Colonic mucosa (tissue), 4 donors: Measurements from ENCODE around the gene CFAP100. TPM values are rescaled to one million over a fixed set of nuclear protein-coding genes. Genes with fewer than 3 reads are reported as not detected.

Source experiments
- DNase-seq: peaks from one replicate; pipeline ENCODE4 v3.0.0-alpha.2; 2020
- H3K27ac ChIP-seq: fragments of 200-600 bp; one replicate; pipeline ENCODE4 v1.8.0; 2021
- H3K27me3 ChIP-seq: fragments of 200-600 bp; one replicate; pipeline ENCODE4 v1.8.0; 2021
- H3K36me3 ChIP-seq: fragments of 200-600 bp; one replicate; pipeline ENCODE4 v1.8.0; 2021
- H3K4me1 ChIP-seq: fragments of 200-600 bp; one replicate; pipeline ENCODE4 v1.8.0; 2021; ENCODE audit warnings: mild to moderate bottlenecking
- H3K4me3 ChIP-seq: fragments of 200-600 bp; one replicate; pipeline ENCODE4 v1.8.0; 2021
- H3K9ac ChIP-seq, 2 donors: one replicate each; pipeline ENCODE4 v1.7.0; 2013; ENCODE audit warnings: control low read depth in 2 of 2, low read depth in 2 of 2, low read length in 2 of 2
- H3K9me3 ChIP-seq: fragments of 200-600 bp; one replicate; pipeline ENCODE4 v1.8.0; 2021
- intact Hi-C: fragments of 100-400 bp; cut with DNase I; formaldehyde crosslinking; loops from one replicate; pipeline ENCODE4 v1.14.1; 2022
- total RNA-seq, 2 donors: library from RNA; stranded (reverse); fragmentation: NEBNext Ultra II Directional in 1 of 2; extraction: Animal tissue kit (Norgen Biotek cat#: 25700) in 1 of 2; gene quantifications; one replicate each; pipeline ENCODE4 v1.2.1, GENCODE V29; 2021
- TF ChIP-seq, protein P1 (sequence below): fragments of 200-600 bp; IDR thresholded peaks from one replicate; pipeline ENCODE4 v1.8.0; 2022; ENCODE audit warnings: antibody characterized with exemption, mild to moderate bottlenecking
- donor health status: healthy.
- donor health status: DM: no; HTN: no; CAD: no.
- donor health status: DM: no; HTN: no; CAD: no.

The CFAP100 gene
- total RNA-seq, result not detected

DNA sequence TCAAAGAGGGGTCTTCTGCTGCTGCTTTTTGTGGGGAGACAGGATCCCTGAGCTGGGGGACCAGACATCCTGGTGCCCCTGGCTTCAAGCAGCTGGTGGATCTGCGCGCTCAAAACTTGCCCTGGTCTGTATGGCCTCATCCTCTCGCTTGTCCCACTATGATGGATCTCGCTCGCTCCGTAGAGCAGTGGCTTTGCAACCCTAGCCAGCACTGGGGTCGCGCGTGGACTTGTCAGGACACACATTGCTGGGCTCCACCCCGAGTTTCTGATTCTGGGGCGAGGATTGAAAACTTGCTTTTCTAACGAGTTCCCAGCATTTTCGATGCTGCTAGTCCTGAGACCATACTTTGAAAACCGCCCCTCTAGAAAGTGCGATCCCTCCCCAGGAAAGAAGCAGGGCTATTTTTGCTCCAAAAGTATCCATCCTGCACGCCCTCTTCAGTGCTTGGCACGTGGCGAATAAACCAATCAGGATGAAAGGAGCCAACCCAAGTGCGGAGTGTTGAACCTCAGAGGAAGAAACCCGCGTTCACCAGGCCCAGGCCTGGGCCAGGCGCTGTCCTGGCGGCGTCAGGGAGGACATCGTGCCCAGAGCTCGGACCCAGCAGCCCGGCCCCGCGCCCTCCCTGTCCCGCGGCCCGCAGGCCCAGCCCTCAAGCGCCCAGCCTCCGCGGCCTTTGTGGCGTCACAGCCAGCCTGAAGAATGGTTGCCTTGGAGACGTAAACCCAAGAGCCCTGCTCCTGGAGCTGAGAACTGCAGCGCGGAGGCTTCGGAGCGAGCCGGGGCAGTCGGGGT is at the start of gene CFAP100:
Gene CFAP100, plus strand, starts transcription at position 731 of the 798 bp plus-strand sequence. CDS start 1,092 bp downstream, outside the sequence.
- intact Hi-C loops, result no loop called here

DNA sequence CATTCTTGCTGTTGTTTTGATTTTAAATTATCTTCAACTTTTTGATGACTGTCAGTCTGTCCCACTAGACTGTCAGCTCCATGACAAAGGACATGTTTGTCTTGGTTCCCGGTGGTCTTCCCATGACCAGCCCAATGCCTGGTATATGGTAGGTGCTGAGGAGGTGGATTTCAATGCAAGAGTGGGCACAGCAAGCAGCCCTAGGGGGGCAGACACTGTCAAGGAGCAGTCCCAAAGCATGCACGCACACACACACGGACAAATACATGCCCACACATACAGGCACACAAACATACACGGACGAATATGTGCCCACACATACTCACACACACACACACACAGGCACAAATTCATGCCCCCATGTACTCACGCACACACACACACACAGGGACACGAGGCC is 49.5 kb upstream of the CFAP100 start:
- Histone ChIP-seq H3K27ac (no peak overlapping the region), H3K4me3 (no peak overlapping the region), H3K9ac (no peak overlapping the region), H3K4me1 (no peaks in the 10 kb centered on the region), H3K9me3 (no peaks in the 10 kb centered on the region), H3K36me3 (no peaks in the 10 kb centered on the region), H3K27me3 (no peaks in the 10 kb centered on the region)
- intact Hi-C loops, result no loop called here
- no peak for DNase-seq
- TF ChIP-seq, protein P1, sequence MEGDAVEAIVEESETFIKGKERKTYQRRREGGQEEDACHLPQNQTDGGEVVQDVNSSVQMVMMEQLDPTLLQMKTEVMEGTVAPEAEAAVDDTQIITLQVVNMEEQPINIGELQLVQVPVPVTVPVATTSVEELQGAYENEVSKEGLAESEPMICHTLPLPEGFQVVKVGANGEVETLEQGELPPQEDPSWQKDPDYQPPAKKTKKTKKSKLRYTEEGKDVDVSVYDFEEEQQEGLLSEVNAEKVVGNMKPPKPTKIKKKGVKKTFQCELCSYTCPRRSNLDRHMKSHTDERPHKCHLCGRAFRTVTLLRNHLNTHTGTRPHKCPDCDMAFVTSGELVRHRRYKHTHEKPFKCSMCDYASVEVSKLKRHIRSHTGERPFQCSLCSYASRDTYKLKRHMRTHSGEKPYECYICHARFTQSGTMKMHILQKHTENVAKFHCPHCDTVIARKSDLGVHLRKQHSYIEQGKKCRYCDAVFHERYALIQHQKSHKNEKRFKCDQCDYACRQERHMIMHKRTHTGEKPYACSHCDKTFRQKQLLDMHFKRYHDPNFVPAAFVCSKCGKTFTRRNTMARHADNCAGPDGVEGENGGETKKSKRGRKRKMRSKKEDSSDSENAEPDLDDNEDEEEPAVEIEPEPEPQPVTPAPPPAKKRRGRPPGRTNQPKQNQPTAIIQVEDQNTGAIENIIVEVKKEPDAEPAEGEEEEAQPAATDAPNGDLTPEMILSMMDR, result no peak

More for the DNA sequence above, at the start of gene CFAP100:
- DNase-seq, result no peak
- Histone ChIP-seq H3K36me3 (no peaks in the 10 kb centered on the region), H3K27ac (no peak within 1 kb of the TSS), H3K9me3 (no peaks in the 10 kb centered on the region), H3K4me1 (no peaks in the 10 kb centered on the region), H3K9ac (peak within 1 kb of the TSS in 1 of 2 donors; percentile 6), H3K4me3 (no peak within 1 kb of the TSS), H3K27me3 (peaks cover 8% of the 10 kb centered on the region)
- TF ChIP-seq, protein P1, result no peak

DNA sequence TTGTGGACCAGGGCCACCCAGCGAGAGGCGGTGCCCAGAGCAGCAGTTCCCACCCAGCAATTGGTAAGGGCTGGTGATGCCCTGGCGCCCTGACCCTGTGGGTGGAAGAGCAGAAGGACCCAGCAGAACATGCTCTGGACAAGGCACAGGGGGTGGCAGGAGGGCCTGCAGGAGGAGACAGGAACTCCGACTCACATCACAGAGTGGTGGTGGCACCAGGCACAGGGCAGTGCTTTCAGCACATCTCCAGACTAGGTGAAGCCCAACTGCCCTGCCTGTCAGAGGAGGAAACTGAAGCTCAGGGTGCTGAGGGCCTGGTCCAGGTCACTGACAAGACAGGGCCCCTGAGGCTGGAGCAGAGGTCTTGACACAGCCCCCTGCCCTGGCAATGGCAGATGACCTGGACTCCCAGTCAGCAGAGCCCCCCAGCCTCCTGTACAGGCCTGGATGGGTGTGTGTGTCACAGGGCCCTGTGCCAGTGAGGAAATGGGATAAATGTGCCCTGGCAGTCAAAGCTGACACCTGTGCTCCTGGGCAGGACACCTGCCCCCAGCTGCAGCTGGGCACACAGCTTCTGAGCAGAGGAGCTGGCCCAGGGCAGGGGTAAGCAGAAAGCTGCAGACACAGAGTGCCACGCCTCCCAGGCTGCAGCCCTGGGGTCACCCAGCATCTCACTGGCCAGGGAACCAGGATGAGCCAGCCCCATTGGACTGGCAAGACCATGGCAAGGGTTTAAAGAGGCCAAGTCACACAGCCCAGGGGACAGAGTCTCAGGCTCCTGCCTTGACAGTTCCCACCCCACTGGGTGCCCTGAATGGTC is 48.9 kb upstream of the CFAP100 start:
- no peaks in the 10 kb centered on the region for H3K9me3 ChIP-seq
- no peak overlapping the region for H3K27ac ChIP-seq
- no peak overlapping the region for H3K4me3 ChIP-seq
- H3K36me3 ChIP-seq, result no peaks in the 10 kb centered on the region
- peak; percentile 12 for DNase-seq
- no peaks in the 10 kb centered on the region for H3K27me3 ChIP-seq
- no peak overlapping the region for H3K9ac ChIP-seq
- TF ChIP-seq, protein P1, result no peak
- intact Hi-C loops, result no loop called here
- no peaks in the 10 kb centered on the region for H3K4me1 ChIP-seq

DNA sequence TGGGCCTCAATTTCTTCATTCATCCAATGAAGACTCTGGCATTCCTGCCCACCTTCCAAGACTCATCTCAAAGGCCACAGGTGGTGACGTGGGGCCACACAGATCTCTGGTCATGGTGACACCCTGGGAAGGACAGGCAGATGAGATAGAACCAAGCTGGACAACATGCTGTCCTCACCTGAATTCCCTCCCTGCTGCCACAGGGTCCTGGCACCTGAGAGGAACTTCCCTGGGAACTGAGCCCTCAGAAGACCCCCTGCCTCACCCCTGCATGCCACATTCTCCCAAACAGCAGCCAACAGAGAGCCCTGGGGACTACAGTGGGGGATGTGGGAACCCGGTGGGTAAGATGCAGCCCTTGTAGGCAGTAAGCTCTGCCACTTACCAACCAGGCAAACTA is 48.2 kb upstream of the CFAP100 start:
- H3K4me3 ChIP-seq, result no peak overlapping the region
- no peaks in the 10 kb centered on the region for H3K27me3 ChIP-seq
- TF ChIP-seq, protein P1, result no peak
- no peak overlapping the region for H3K27ac ChIP-seq
- no peaks in the 10 kb centered on the region for H3K36me3 ChIP-seq
- H3K9me3 ChIP-seq, result no peaks in the 10 kb centered on the region
- H3K9ac ChIP-seq, result no peak overlapping the region
- intact Hi-C loops, result no loop called here
- H3K4me1 ChIP-seq, result no peaks in the 10 kb centered on the region
- DNase-seq, result peak; percentile 6

DNA sequence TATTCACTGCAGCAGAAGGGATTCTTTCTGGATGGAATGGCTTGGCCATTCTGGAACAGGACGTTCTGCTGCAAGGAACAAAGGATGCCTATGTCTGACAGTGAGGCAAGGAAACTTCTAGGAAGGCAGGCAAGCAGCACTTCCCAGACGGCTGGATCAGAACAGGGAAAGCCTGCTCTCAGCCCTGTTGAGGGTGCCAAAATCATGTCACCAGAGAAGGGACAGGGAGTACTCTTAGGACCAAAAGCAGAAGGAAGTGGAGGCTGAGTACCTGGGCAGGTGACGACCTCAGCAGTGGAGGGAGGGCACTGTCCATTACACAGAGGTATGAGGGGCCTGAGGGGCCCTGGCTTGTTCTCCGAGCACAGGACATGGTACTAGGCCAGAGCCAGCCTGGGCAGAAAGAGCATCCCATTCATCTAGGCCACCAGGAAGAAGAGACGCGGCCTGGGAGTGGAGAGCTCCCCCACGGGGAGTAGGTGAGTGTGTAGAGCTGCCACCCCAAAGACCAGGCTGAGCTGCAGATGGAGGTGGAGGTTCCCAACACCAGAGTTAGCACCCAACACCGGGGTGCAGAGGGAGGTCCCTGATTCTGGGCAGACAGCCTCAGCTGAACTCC is 47.1 kb upstream of the CFAP100 start:
- no peak overlapping the region for H3K27ac ChIP-seq
- no peak overlapping the region for H3K4me3 ChIP-seq
- H3K36me3 ChIP-seq, result no peaks in the 10 kb centered on the region
- H3K9me3 ChIP-seq, result no peaks in the 10 kb centered on the region
- H3K9ac ChIP-seq, result no peak overlapping the region
- no peaks in the 10 kb centered on the region for H3K27me3 ChIP-seq
- TF ChIP-seq, protein P1, result no peak
- intact Hi-C loops, result no loop called here
- no peaks in the 10 kb centered on the region for H3K4me1 ChIP-seq
- DNase-seq, result peak; percentile 10
